Body of pancreas (tissue), 4 donors: Measurements from ENCODE around the gene OSBPL6.

ENCODE experiments used
- CTCF ChIP-seq, 7 experiments: fragments of 450-650 bp in 4 of 7; fragments of 200-600 bp in 3 of 7; sonication (generic) in 3 of 7; IDR thresholded peaks; one replicate each; pipeline ENCODE4 v1.5.1; 2016 to 2019; ENCODE audit warnings: antibody characterized with exemption in 7 of 7
- POLR2A ChIP-seq, 3 donors: fragments of 450-650 bp; IDR thresholded peaks; one replicate each; pipeline ENCODE4 v1.6.1; 2016; ENCODE audit warnings: antibody characterized with exemption in 3 of 3, mild to moderate bottlenecking in 2 of 3

- TF ChIP-seq CTCF (IDR thresholded peaks at IDR 0.05) (no peak), POLR2A (IDR thresholded peaks at IDR 0.05) (no peak)
Measured at GRCh38 chr2:178223806-178224205, 29.5 kb downstream of the OSBPL6 start.
